Erythroblast (primary cell): ENCODE measurements around the gene HSP90B1.

Experiments used
- GATA1 ChIP-seq: IDR thresholded peaks from 2 replicates; pipeline ENCODE4 v1.6.1; 2011; ENCODE audit warnings: low read depth, mild to moderate bottlenecking, control low read depth, low read length, moderate library complexity
- POLR2A ChIP-seq: IDR thresholded peaks from 2 replicates; pipeline ENCODE4 v1.6.1; 2011; ENCODE audit warnings: mild to moderate bottlenecking, low read length

- TF ChIP-seq POLR2A (no peak), GATA1 (no peak)
Observed at GRCh38 chr12:103901518-103902173, 28.6 kb upstream of the HSP90B1 start.
